Activated CD4-positive, alpha-beta T cell treated with anti-CD3 and anti-CD28 coated beads, Interleukin-2, amount 50 U/mL, for 1 hour (primary cell): ENCODE measurements around the gene HBZ.
"Not testable (repeated sequence)": the region's sequence is repeated elsewhere in the genome, so short reads cannot be mapped to it uniquely, and the experiment has no call there.

ENCODE experiments used
- DNase-seq: peaks from one replicate; pipeline ENCODE4 v3.0.0-alpha.2; 2020

The HBZ gene

DNA sequence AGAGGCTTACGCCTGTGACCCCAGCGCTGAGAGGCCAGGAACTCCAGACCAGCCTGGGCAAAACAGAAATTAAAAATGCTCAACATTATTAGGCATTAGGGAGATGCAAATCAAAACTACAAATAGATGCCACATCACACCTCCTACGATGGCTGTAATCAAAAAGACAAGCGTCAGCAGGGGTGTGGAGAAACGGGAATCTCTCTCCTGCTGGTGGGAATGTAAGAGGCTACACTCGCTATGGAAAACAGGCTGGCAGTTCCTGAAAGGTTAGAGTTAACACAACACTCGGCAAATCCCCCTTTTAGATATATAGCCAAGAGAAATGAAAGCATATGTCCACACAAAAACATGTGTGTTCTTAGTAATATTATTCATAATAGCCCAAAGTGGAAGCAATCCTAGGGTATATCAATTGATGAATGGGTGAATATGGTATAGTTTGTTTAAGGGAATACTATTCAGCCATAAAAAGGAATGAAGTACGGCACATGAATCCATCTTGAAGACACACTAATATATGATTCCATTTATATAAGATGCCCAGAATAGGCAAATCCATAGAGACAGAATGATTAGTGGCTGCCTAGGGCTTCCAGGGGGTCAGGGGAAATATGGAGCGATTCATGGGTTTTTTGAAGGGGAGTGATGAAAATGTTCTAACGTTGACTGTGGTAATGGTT, 12.1 kb upstream of the HBZ start:
- no peak for DNase-seq

GRCh38 chr16:142405-142967, 10.0 kb upstream of the HBZ start:
- no peak for DNase-seq

DNA sequence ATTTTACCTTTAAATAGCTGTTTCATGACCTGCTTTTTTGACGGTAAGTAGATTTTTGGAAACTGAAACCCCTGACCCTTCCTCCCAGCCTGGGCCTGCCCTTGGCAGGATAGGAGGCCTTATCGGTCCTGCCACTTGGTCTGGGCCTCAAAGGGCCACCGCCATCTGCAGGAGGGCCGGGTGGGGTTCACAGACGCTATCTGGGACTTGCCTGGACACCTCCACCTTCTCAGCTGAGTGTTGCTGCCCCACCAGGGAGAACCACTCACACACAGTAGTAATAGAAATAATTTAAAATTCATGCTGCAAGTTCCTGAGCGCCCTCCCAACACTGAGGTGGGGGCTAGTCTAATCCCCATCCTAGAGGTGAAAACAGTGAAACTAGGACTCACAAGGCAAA, 9.4 kb upstream of the HBZ start:
- DNase-seq, result no peak

DNA sequence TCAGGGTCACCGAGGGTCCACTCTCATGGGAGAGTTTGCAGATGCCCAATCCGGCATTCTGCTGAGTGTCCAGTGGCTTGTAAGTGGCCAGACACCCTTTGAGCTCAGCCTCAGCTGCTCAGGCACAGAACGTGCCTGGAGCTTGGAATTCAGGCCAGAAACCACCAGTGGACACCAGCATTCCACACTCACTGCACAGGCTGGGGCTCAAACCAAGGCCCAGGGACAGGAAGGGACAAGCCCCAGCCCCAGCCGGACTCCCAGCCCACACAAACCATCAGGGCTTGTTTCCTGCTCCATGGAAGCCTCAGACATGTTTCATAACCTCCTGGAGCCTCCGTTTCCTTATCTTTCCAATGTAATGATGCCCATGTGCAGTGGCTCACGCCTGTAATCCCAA, 9.0 kb upstream of the HBZ start:
- DNase-seq, result no peak

- DNase-seq, result no peak
Measured at GRCh38 chr16:144797-145252, 7.6 kb upstream of the HBZ start.

- DNase-seq, result no peak
Measured at GRCh38 chr16:146646-147045, 5.8 kb upstream of the HBZ start.

GRCh38 chr16:149024-149660, 3.3 kb upstream of the HBZ start:
- no peak for DNase-seq

DNA sequence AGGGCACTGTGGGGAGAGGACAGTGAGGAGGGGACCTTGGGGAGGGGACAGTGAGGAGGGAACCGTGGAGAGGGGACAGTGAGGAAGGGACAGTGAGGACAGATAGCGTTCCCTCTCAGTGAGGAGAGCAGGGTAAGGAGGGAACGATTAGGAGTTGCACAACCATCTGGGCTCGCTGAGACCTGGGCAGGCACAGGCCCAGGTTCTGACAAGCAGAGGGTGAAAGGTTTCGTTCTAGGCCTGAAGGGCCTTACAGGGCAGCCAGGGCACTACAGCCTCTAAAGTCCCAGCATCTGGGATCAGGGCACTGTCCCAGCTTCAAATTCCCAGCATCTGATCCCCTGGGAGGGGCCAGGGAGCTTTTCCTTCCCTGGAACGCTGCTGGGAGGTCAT, 681 bp downstream of the HBZ start:
- not testable (repeated sequence) for DNase-seq

DNA sequence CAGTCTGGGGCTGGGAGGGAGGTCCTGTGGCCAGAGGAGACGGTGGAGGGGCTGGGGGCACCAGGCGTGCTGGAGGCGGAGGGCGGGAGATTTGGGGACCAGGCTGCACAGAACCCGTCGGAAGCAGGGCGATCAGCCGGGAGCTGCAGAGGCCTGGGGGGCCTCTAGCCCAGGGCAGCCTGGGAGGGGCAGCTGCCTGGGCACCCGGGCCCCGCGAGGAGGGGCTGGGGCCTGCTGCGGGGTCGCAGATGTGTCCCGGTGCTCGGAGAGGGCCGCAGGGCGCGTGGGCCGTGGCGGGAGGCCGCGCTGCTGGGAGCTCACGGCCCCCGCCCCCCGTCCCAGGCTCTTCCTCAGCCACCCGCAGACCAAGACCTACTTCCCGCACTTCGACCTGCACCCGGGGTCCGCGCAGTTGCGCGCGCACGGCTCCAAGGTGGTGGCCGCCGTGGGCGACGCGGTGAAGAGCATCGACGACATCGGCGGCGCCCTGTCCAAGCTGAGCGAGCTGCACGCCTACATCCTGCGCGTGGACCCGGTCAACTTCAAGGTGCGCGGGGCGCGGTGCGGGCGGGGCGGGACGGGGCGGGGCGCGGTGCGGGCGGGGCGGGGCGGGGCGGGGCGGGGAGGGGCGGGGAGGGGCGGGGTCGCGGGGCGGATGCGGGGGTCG, 1.2 kb downstream of the HBZ start:
- DNase-seq, result not testable (repeated sequence)

DNA sequence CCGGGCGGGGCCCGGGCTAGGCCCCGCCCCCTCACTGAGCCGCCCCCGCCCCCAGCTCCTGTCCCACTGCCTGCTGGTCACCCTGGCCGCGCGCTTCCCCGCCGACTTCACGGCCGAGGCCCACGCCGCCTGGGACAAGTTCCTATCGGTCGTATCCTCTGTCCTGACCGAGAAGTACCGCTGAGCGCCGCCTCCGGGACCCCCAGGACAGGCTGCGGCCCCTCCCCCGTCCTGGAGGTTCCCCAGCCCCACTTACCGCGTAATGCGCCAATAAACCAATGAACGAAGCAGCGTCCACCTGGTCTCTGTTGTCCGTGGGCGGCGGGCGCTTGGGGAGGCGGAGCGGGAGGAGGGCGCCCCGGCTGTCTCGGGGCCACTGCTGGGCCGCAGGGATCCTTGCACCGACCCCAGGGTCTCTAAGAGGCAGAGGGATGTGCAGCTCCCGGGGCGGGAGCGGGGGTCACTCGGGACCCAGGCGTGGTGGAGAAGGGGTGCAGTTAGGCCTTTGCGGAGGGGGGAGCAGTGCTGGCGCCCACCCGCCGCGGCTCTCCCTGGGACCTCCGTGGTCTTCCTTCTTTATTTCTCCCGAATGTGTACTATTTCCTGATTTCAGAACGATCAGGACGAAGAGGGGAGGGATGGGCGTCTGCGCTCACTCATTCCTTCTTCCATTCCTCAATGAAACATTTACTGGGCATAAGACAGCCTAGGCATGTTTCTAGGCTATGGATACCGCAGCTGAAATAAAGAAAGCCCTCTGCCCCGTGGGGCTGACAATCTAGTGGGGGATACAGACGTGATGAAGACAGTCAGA, 2.0 kb downstream of the HBZ start:
- DNase-seq, result no peak

DNA sequence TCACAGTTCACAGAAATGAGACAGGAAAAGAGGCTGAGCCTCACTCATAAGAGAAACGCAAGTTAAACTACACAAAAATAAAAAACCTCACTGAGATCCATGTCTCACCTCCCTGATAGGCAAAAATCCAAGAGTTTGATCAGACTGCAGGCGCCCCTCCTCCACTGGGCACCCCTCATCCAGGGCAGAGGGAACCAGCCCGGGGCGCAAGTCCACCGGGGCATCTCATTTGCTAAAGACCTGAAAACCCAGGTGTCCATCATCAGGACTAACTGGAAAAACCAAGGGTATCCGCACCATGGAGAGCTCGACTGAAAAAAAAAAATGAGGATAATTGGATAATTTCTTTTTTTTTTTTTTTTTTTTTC, 2.6 kb downstream of the HBZ start:
- no peak for DNase-seq

DNA sequence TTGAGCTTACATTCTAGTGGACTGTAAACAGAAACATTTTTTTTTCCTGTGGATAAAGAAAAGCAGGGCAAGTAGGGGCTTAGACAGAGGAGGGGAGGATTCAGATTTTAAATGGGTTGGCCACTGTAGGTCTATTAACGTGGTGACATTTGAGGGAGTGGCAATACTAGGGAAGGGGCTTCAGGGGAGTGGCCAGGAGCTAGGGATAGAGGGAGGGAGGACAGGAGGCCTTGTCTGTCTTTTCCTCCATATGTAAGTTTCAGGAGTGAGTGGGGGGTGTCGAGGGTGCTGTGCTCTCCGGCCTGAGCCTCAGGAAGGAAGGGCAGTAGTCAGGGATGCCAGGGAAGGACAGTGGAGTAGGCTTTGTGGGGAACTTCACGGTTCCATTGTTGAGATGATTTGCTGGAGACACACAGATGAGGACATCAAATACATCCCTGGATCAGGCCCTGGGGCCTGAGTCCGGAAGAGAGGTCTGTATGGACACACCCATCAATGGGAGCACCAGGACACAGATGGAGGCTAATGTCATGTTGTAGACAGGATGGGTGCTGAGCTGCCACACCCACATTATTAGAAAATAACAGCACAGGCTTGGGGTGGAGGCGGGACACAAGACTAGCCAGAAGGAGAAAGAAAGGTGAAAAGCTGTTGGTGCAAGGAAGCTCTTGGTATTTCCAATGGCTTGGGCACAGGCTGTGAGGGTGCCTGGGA, 6.8 kb downstream of the HBZ start:
- no peak for DNase-seq

GRCh38 chr16:160242-160641, 7.8 kb downstream of the HBZ start:
- DNase-seq, result not testable (repeated sequence)

GRCh38 chr16:160691-161190, 8.3 kb downstream of the HBZ start:
- no peak for DNase-seq

GRCh38 chr16:162271-162991, 10.0 kb downstream of the HBZ start:
- DNase-seq, result no peak

- not testable (repeated sequence) for DNase-seq
Measured at GRCh38 chr16:163139-163538, 10.7 kb downstream of the HBZ start.

- not testable (repeated sequence) for DNase-seq
Measured at GRCh38 chr16:163696-164095, 11.3 kb downstream of the HBZ start.

- DNase-seq, result not testable (repeated sequence)
Measured at GRCh38 chr16:164134-164823, 11.8 kb downstream of the HBZ start.

DNA sequence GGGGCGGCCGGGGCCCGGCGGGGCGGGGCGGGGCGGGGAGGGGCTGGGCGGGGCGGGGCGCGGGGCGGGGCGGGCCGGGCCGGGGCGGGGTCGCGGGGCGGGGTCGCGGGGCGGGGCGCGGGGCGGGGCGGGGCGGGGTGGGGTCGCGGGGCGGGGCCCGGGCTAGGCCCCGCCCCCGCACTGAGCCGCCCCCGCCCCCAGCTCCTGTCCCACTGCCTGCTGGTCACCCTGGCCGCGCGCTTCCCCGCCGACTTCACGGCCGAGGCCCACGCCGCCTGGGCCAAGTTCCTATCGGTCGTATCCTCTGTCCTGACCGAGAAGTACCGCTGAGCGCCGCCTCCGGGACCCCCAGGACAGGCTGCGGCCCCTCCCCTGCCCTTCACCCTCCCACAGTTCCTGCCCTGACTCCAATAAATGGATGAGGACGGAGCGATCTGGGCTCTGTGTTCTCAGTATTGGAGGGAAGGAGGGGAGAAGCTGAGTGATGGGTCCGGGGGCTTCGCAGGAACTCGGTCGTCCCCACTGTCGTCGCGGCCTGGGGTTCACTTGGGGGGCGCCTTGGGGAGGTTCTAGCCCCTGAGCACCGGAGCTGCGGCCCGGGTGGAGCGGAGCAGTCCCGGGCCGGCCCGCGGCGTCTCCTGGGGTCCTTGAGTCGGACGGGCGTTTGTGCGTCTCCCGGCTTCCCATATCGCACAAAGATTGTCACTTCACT, 12.5 kb downstream of the HBZ start:
- no peak for DNase-seq
